HL-60/S4 (cell line): ENCODE data around the gene ZIC4.

Source experiments
- in situ Hi-C: fragments of 300-500 bp; cut with MboI; formaldehyde crosslinking; loops from 2 replicates; pipeline ENCODE4 v1.14.3; 2022; ENCODE audit warnings: low sequenced_read_pairs

The ZIC4 gene

GRCh38 chr3:147405231-147406027, 914 bp downstream of the ZIC4 start:
- in situ Hi-C loops: no loop called here

DNA sequence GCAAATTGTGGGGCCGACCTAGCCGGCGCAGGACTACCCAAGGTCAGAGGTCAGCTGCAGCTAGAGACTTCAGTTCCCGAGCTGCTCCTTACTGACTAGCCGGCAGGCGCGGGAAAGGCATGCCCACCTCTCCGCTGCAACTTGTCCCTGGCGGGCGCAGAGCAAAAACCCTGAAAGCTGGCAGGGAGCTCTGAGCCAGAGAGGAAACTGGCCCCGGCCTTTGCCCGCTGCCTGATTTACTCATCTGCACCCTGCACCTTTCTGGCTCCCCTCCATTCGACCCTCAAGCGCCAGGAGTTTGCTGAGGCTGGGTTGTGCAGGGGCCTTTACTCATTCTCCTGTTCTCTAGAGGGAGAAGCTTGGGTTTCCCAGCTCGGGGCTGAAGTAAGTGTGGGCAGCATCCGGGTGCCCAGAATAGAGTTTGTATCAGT, 1.5 kb downstream of the ZIC4 start:
- in situ Hi-C loops: no loop called here

DNA sequence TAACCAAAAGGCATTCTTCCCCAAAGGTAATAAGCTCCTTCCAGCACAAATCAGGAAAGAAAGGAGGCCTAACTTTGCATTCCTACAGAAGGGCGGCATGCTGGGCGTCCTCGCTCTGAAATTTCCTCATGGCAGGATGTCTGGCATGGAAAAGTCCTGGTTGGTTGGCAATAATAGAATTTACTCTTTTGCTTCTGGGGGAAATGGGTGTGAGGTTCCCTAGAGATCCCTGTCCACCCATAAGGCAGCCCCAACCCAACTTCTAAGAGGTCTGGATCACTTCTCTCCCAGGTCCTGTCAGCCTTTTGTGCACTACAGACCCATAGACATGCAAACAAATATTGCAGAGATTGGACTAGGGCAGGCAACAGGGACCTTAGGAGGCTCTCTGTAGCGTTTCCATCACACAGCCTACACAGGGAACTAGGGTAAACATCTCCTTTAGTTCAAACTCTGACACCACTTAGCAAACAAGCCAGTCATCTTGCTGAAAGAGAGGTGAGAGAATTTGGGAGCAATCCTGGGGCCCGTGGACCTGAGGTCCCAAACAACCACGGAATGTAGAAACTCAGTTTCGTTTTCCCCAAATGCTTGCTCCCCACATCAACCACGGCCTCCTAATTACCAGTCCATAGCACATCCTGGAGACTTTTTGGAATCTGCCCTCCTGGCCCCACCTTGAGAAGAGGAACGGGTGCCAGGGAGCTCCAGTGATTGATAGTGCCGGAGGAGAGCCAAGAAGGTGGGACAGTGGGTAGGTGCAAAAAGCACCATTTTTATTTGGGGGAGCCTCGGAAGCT, 2.1 kb downstream of the ZIC4 start:
- in situ Hi-C loops: no loop called here

DNA sequence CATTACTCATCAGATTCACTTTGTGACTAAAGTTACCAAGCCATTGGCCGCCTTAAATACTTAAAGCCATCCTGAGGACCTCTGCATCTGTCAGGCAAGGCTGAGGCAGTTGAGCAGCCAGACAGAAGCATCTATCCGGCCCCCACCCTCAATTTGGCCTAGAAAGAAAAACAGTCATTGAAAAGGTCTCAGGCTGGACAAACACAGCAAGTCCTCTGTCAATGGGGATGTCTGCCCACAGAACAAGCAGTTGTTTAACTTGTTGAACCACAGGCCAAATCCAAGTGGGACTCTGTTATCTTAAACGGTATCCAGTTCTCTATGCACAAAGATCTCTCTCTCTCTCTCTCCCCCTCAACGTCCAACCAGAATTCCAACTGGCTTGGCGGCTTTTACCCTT, 2.8 kb downstream of the ZIC4 start:
- in situ Hi-C loops: no loop called here

DNA sequence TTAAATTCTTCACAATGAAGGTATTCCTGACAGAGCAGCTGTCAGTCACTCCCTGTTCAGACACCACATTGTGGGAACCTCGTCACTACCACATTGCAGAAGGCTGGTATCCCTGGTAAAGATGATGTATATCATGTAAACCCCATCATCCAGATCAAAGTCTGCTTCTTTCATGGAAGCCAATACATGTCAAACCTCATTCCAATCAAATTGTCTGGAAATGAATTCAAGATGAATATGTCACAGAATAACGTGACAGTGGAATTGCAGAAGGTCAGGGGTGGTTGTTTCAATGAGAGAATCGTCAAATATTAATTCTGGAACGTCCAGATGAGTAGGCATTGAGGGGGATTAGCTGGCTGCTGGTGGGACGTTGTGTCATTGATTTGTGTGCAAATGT, 4.2 kb downstream of the ZIC4 start:
- in situ Hi-C loops: no loop called here

DNA sequence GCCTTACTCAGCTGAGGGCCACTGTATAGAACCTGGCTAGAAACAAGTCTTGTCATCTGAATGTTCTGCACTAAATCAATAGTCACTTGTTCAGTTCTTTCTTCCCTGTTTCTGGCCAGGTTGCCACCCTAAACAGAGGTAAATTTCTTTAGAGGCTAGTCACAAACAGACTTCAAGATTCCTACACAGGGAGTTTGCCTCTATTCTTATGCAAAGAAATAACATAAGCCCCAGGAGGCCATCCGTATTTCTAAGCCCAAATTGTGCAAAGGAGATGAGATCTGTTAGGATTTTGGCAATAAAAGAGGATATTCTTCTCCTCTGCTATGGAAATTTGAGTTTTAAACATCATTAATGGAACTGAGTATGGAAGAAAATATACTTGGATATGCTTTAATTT, 4.9 kb downstream of the ZIC4 start:
- in situ Hi-C loops: no loop called here

GRCh38 chr3:147400999-147401398, 5.3 kb downstream of the ZIC4 start:
- in situ Hi-C loops: no loop called here

DNA sequence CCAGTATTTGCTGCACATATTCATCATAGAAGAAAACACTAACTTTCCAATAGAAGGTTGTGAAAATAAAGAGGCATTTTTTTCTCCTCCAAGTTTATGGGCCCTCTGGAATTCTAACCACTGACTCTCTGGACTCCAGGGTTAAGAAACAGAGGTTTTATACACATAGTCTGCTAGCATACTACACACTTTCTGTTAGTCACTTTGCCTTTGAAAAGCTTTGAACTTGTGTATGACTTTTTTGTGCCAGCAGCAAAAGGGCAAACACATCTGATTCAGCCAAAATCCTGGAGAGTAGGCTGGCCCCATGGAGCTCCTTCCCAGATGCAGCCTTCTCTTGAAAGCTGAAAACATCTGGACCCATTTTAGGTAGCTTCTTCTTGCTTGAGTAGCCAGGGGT, 6.2 kb downstream of the ZIC4 start:
- in situ Hi-C loops: no loop called here

DNA sequence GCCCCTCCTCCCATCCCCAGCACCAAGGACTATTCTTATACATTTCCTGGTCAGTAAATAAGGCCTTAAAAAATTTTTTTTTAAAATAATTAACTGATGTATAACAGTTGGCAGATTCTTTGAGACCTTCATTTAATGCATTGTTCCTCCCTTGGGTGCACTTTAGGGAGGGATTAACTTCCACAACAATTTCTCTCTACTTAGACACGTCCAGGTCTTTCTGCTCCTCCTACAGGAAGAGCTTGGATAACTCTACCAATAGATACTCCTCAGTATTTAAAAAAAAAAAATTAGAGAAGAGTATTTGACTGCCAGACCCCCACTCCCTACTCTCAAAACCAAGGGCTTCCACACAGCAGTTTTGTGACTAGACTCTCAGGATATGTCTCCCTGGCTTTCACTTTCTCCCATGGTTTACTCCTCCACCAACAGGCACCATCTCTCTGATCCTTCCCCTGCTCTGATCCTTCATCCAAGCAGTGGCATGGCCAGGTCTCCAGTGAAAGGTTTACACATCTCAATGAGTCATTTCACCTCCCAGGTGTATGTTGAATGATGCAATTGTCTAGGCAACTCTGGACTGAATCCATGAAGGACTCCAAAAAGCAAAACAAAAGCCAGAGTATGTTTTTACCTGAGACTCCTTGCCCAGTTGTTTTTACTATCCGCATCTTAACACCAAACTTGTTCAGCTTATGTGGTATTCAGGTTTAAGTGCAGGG, 7.4 kb downstream of the ZIC4 start:
- in situ Hi-C loops: no loop called here

- in situ Hi-C loops: no loop called here
These were observed 8.2 kb downstream of the ZIC4 start for GRCh38 chr3:147397875-147398812.

- in situ Hi-C loops: no loop called here
These were observed 9.0 kb downstream of the ZIC4 start for GRCh38 chr3:147397155-147397874.

DNA sequence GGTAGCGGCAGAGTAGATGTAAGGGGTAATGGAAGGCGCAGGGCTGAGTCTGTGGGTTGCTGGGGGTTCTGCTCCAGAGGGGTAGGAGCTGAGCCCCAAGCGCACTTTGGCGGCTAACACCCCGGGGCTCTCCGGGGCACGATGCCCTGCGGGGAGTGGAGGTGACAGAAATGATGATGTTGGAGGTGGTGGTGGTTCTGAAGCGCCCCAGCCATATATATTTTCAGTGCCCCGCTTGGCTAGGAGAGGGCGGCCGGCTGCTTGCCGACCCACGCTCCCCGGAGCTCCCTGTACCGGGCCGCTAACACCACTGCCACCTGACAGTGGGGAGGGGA, 9.7 kb downstream of the ZIC4 start:
- in situ Hi-C loops: no loop called here

- in situ Hi-C loops: no loop called here
These were observed 10.2 kb downstream of the ZIC4 start for GRCh38 chr3:147395899-147396711.

DNA sequence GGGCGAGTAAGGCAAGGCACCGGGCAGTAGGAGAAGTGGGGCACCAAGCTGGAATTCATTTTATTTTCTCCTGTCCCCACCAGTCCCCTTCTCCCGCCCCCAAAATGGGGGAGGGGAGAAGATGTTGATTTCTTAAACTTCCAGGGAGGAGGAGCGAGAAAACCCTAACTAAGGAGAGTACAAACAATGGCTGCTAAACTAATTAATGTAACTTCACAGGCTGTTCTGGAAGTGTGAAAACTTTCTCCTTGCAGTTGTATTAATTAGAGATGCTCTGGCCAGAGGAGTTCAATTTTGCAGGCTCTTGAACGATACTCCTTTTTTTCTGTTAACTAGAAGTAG, 11.5 kb downstream of the ZIC4 start:
- in situ Hi-C loops: no loop called here

DNA sequence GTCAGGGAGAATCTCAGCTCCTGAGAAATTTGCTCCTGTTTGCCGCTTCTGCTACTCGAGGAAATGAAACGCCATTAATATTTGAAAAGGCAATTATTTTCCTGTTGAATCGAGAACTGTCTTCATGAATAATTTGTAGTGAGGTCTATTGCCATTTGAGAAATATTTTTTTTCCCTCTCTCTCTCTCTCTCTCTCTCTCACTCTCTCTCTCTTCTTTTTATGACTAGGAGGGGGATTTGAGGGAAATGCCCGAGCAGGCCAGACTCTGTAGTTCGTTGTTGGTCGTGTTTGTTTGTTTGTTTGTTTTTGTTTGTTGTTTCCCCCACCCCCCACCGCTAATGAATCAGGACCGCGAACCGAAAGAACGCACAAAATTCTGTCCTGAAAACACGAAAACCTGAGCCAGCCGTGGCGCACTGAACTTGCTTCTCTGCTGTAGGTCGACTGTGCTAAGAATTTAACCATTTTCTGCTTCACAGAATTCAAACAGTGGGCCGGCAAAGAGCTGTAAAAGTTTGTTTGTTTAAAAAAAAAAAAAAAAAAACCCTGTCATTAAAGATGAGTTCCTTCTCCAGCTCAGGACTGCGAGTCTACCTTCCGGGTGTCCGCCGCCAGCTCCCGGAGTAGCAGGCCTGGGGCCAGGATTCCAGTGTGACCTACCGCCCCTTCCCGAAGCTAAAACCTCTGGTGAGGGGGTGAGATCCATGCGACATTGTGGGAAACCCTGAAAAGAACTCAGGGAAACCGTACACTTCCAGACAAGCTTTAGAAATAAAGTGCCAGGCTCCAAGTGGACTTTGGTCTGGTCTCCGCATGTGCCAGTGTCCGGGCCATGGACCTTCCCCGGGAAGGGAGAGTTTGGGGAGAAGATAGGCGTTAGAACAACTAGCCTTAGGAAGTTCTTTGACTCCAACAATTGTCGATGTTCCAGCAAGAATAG, 12.1 kb downstream of the ZIC4 start:
- in situ Hi-C loops: no loop called here

- in situ Hi-C loops: no loop called here
These were observed 12.9 kb downstream of the ZIC4 start for GRCh38 chr3:147393261-147393942.

DNA sequence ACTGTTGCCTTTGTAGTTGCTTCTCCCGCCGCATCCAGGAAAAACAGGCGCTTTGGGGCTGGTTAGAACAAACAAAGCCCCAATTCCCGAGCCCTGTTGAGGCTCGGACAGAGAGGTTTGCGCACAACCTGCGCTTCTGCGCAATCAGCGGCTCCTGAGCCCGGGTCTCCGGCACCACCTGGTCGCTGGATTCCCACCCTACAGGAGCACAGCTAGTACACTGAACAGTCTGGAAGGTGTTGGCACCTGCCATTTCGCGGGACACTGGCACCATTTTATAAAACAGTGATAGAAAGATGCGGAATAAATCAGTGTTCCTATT, 13.8 kb downstream of the ZIC4 start:
- in situ Hi-C loops: no loop called here
